Measurements from ENCODE around the gene DACT1. TPM values are rescaled to one million over a fixed set of nuclear protein-coding genes. Genes with fewer than 3 reads are reported as not detected.

The DACT1 gene
- polyA plus RNA-seq, 2 of the 4 experiments (the other 2 are of a cell fraction) = 0.45 to 0.89 TPM

GRCh38 chr14:58625438-58625837, 12.3 kb upstream of the DACT1 start (continued):
- TF ChIP-seq ZNF302 (CRISPR knock-in tag; IDR thresholded peaks at IDR 0.05) = no peak

GRCh38 chr14:58626431-58626831, 11.3 kb upstream of the DACT1 start:
- DNase-seq (ENCODE audit: low read depth in 1 of 2, low spot score in 1 of 2) (no peak), ATAC-seq (no peak), FAIRE-seq (no peak)

GRCh38 chr14:58628406-58628805, 9.4 kb upstream of the DACT1 start:
- CTCF ChIA-PET = no interaction called here
- TF ChIP-seq RFX5 (IDR thresholded peaks at IDR 0.05) (no peak), MAFK (IDR thresholded peaks at IDR 0.05; ENCODE audit: partially characterized antibody) (peak; percentile 45), CBX8 (IDR thresholded peaks at IDR 0.05) (no peak)
- Histone ChIP-seq H3K27ac (no peak overlapping the region), H3K9me3 (no peaks in the 10 kb centered on the region), H3K4me2 (no peak overlapping the region), H3K4me3 (no peak overlapping the region), H3K4me1 (no peaks in the 10 kb centered on the region)
- FAIRE-seq = no peak
- no peak for ATAC-seq
- DNase-seq (ENCODE audit: low read depth in 1 of 2, low spot score in 1 of 2) = no peak
- WGBS (ENCODE audit: missing lambda C conversion rate) = 75% methylated on average over 6 of the region's 6 CpGs
- POLR2A ChIA-PET = no interaction called here

More at GRCh38 chr14:58626431-58626831, 11.3 kb upstream of the DACT1 start:
- ChIA-PET POLR2A (interaction anchor here (1.0 kb wide), 1 partner anchor 10 kb away, joined by 3 read pairs; no protein-coding TSS in a partner anchor), CTCF (no interaction called here)
- WGBS (ENCODE audit: missing lambda C conversion rate) = 17% methylated on average over 3 of the region's 3 CpGs
- no peak overlapping the region for H3K4me3 ChIP-seq
- no peak overlapping the region for H3K4me2 ChIP-seq
- H3K4me1 ChIP-seq = no peaks in the 10 kb centered on the region
- H3K27ac ChIP-seq = no peak overlapping the region
- TF ChIP-seq HMGXB4 (CRISPR knock-in tag; IDR thresholded peaks at IDR 0.05; ENCODE audit: borderline replicate concordance) = no peak
- TF ChIP-seq EP300 (IDR thresholded peaks at IDR 0.05) = no peak
- TF ChIP-seq ATOH8 (CRISPR knock-in tag; IDR thresholded peaks at IDR 0.05; ENCODE audit: low read depth) = no peak
- TF ChIP-seq POLR2A (IDR thresholded peaks at IDR 0.05; ENCODE audit: low read length) = no peak
- H3K9me3 ChIP-seq = no peaks in the 10 kb centered on the region

GRCh38 chr14:58629281-58629680, 8.5 kb upstream of the DACT1 start:
- Histone ChIP-seq H3K4me2 (no peak overlapping the region), H3K4me1 (no peaks in the 10 kb centered on the region), H3K27ac (no peak overlapping the region), H3K9me3 (no peaks in the 10 kb centered on the region), H3K4me3 (no peak overlapping the region)
- FAIRE-seq (no peak), ATAC-seq (no peak), DNase-seq (ENCODE audit: low read depth in 1 of 2, low spot score in 1 of 2) (no peak)
- 6% methylated on average over 1 of the region's 1 CpG for WGBS (ENCODE audit: missing lambda C conversion rate)
- ChIA-PET CTCF (interaction anchor here (0.5 kb wide), 1 partner anchor 132 kb away, joined by 3 read pairs; no protein-coding TSS in a partner anchor), POLR2A (no interaction called here)
- no peak for TF ChIP-seq CEBPB (IDR thresholded peaks at IDR 0.05)
- TF ChIP-seq ZSCAN20 (CRISPR knock-in tag; IDR thresholded peaks at IDR 0.05) = no peak
- no peak for TF ChIP-seq FOSL2 (IDR thresholded peaks at IDR 0.05)
- no peak for TF ChIP-seq FOSL2 (CRISPR knock-in tag; IDR thresholded peaks at IDR 0.05)
- TF ChIP-seq USF2 (IDR thresholded peaks at IDR 0.05) = no peak
- TF ChIP-seq ZC3H11A (IDR thresholded peaks at IDR 0.05) = no peak

- TF ChIP-seq JUNB (IDR thresholded peaks at IDR 0.05) (no peak), RNF2 (IDR thresholded peaks at IDR 0.05; ENCODE audit: borderline replicate concordance, low read depth) (no peak), EHF (CRISPR knock-in tag; IDR thresholded peaks at IDR 0.05) (no peak), MAX (IDR thresholded peaks at IDR 0.05) (no peak), MAZ (IDR thresholded peaks at IDR 0.05; ENCODE audit: borderline replicate concordance, low read depth, low read length) (no peak), RCOR1 (IDR thresholded peaks at IDR 0.05; ENCODE audit: low read depth, low read length) (no peak), ZSCAN20 (CRISPR knock-in tag; IDR thresholded peaks at IDR 0.05) (no peak), MAFK (IDR thresholded peaks at IDR 0.05; ENCODE audit: partially characterized antibody) (no peak), HES2 (IDR thresholded peaks at IDR 0.05) (no peak), BCL3 (IDR thresholded peaks at IDR 0.05) (no peak)
- POLR2A ChIA-PET = no interaction called here
- DNase-seq (ENCODE audit: low read depth in 1 of 2, low spot score in 1 of 2) = no peak
- no peak overlapping the region for H3K4me2 ChIP-seq
- 62% methylated on average over 13 of the region's 18 CpGs for WGBS (ENCODE audit: missing lambda C conversion rate)
- 0 out of 3 replicates have a peak, but pooled peaks cover 2% of the 10 kb centered on the region for H3K4me1 ChIP-seq
- no peak overlapping the region for H3K27ac ChIP-seq
- no peaks in the 10 kb centered on the region for H3K9me3 ChIP-seq
- CTCF ChIA-PET = interaction anchor here (2.0 kb wide), 1 partner anchor 130 kb away, joined by 8 read pairs; no protein-coding TSS in a partner anchor
- no peak for FAIRE-seq
- no peak overlapping the region for H3K4me3 ChIP-seq
- peak in 1 of 2 experiments; percentile 21; a peak in 1 of 6 replicates for ATAC-seq
Measured at GRCh38 chr14:58631732-58632131, 6.0 kb upstream of the DACT1 start.
